ENCODE results near the gene RTL9. TPM values are rescaled to one million over a fixed set of nuclear protein-coding genes. Genes with fewer than 3 reads are reported as not detected.

RTL9 gene
- total RNA-seq, 1 donor from 2014 or later, result 0.47 TPM

DNA sequence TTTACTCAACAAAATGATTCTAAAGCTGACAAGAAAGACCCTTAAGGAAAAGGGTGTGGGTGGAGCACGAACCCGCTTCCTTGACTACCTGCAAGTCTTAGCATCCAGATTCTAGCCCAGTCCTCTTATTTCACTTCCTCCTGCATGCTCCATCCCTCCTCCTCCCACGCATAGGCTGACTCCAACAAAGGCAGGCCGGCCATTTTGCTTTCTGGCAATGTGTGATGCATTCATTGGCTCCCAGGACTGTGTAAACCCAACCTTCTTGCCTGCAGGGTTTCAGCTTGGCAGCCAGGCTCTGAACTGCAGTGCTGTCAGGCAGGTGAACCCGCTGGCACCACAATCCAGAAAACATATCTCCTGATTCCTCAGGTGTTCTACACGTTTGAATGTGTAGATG lies 39.3 kb downstream of the RTL9 start:
- no peak overlapping the region for H3K4me3 Mint-ChIP-seq
- no peaks in the 10 kb centered on the region for H3K36me3 Mint-ChIP-seq
- TF ChIP-seq CTCF (IDR thresholded peaks at IDR 0.05; ENCODE audit: unreplicated experiment), result no peak
- no peaks in the 10 kb centered on the region for H3K9me3 Mint-ChIP-seq
- H3K27me3 Mint-ChIP-seq (ENCODE audit: low read depth), result no peaks in the 10 kb centered on the region
- no peak overlapping the region for H3K27ac Mint-ChIP-seq
- H3K4me1 Mint-ChIP-seq, result peaks cover 13% of the 10 kb centered on the region
- DNase-seq (ENCODE audit: low spot score in 2 of 2, unreplicated experiment in 2 of 2), result no peak

DNA sequence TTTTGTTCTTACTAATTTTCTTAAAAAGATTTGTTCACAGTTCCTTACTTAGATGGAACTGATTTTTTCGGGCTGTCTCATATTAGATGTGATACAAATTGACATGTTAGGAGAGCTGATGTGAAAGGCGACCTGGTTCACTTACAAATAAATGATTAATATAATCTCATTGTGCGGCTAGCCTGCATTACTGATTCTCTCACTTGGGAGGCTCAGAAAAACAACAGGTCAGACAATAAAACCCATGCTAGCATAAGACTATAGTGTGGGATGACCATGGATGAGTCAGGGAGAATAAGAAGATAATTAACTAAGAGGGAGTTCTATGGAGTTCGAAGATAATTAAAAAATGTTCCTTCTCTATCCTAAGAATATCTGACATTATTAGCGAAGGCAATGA lies 40.8 kb downstream of the RTL9 start:
- TF ChIP-seq CTCF (IDR thresholded peaks at IDR 0.05; ENCODE audit: unreplicated experiment), result no peak
- no peak for DNase-seq (ENCODE audit: low spot score in 2 of 2, unreplicated experiment in 2 of 2)
- H3K36me3 Mint-ChIP-seq, result no peaks in the 10 kb centered on the region
- no peaks in the 10 kb centered on the region for H3K9me3 Mint-ChIP-seq
- peaks cover 16% of the 10 kb centered on the region for H3K4me1 Mint-ChIP-seq
- H3K27ac Mint-ChIP-seq, result no peak overlapping the region
- no peaks in the 10 kb centered on the region for H3K27me3 Mint-ChIP-seq (ENCODE audit: low read depth)
- no peak overlapping the region for H3K4me3 Mint-ChIP-seq

- no peak overlapping the region for H3K27ac Mint-ChIP-seq
- TF ChIP-seq CTCF (IDR thresholded peaks at IDR 0.05; ENCODE audit: unreplicated experiment), result no peak
- H3K27me3 Mint-ChIP-seq (ENCODE audit: low read depth), result no peaks in the 10 kb centered on the region
- H3K4me3 Mint-ChIP-seq, result no peak overlapping the region
- H3K4me1 Mint-ChIP-seq, result peaks cover 16% of the 10 kb centered on the region
- no peak for DNase-seq (ENCODE audit: low spot score in 2 of 2, unreplicated experiment in 2 of 2)
- H3K9me3 Mint-ChIP-seq, result no peaks in the 10 kb centered on the region
- H3K36me3 Mint-ChIP-seq, result no peaks in the 10 kb centered on the region
These were observed 41.3 kb downstream of the RTL9 start for GRCh38 chrX:110399966-110400365.

GRCh38 chrX:110401135-110401534 lies 42.5 kb downstream of the RTL9 start:
- Mint-ChIP-seq H3K4me1 (peaks cover 16% of the 10 kb centered on the region), H3K9me3 (no peaks in the 10 kb centered on the region), H3K27me3 (ENCODE audit: low read depth) (no peaks in the 10 kb centered on the region), H3K27ac (no peak overlapping the region), H3K4me3 (no peak overlapping the region), H3K36me3 (no peaks in the 10 kb centered on the region)
- TF ChIP-seq CTCF (IDR thresholded peaks at IDR 0.05; ENCODE audit: unreplicated experiment), result no peak
- DNase-seq (ENCODE audit: low spot score in 2 of 2, unreplicated experiment in 2 of 2), result no peak

DNA sequence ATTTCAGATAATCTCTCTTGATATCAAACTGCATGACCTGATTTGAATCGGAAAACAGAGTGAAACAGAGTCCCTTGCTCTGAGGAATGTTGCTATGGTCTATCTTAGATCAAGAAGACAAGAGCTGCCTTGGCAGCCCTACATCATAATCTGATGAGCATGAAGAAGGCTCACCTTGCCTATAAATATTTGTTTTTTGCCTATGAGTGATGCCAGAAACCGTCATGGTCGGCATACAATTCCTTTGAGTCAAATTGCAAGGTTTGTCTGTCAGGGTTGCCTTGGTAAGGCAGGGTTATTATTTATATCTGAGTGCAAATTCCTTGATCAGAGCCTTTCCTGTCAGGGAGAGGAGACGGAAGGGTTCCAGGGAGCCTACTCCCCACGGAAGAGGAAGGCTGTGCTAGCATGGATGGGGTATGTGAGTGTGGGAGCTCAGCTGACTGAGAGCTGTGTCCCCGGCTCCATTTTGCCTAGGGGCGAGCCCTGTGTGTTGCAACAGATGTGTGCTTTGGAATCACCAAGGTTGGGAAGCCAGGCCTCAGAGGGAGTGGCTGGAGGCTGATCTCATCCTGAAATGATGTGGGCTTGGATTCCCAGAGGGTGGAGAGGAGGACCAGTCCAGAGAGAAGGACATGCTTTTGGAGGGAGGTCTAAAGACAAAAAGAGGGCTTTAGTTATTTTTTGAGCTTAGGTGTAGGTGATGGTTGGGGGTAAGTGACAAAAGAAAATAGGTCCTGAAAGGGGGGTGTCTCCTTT lies 43.6 kb downstream of the RTL9 start:
- TF ChIP-seq CTCF (IDR thresholded peaks at IDR 0.05; ENCODE audit: unreplicated experiment), result no peak
- Mint-ChIP-seq H3K27ac (no peak overlapping the region), H3K9me3 (no peaks in the 10 kb centered on the region), H3K4me3 (no peak overlapping the region), H3K36me3 (no peaks in the 10 kb centered on the region), H3K4me1 (peaks cover 18% of the 10 kb centered on the region), H3K27me3 (ENCODE audit: low read depth) (no peaks in the 10 kb centered on the region)
- no peak for DNase-seq (ENCODE audit: low spot score in 2 of 2, unreplicated experiment in 2 of 2)
